Liver (tissue), 9 donors: ENCODE measurements around the gene STAB1. TPM values are rescaled to one million over a fixed set of nuclear protein-coding genes. Genes with fewer than 3 reads are reported as not detected.

Experiments used
- DNase-seq: peaks from one replicate; pipeline ENCODE4 v3.0.0-alpha.2; 2017; ENCODE audit warnings: low spot score
- H3K27ac ChIP-seq, 2 donors: one replicate each; pipeline ENCODE4 v1.7.0; 2013; ENCODE audit warnings: inconsistent platforms in 2 of 2, low read length in 2 of 2, control low read depth in 1 of 2, low read depth in 1 of 2, mild to moderate bottlenecking in 1 of 2
- H3K27me3 ChIP-seq, 4 donors: one replicate each; pipeline versions ENCODE4 v1.6.1 to v1.7.0; 2013; ENCODE audit warnings: low read length in 3 of 4, inconsistent platforms in 1 of 4, mild to moderate bottlenecking in 1 of 4, moderate library complexity in 1 of 4; ENCODE audit not compliant: control insufficient read depth in 4 of 4, insufficient read depth in 4 of 4
- H3K36me3 ChIP-seq, 4 donors: one replicate each; pipeline versions ENCODE4 v1.6.1 to v1.7.0; 2013; ENCODE audit warnings: low read length in 3 of 4, mild to moderate bottlenecking in 3 of 4, low read depth in 1 of 4, moderate library complexity in 1 of 4; ENCODE audit not compliant: control insufficient read depth in 4 of 4, insufficient read depth in 3 of 4
- H3K4me1 ChIP-seq, 4 donors: one replicate each; pipeline versions ENCODE4 v1.6.1 to v1.7.0; 2013; ENCODE audit warnings: low read length in 3 of 4, mild to moderate bottlenecking in 3 of 4, moderate library complexity in 1 of 4; ENCODE audit not compliant: control insufficient read depth in 4 of 4, insufficient read depth in 4 of 4
- H3K4me3 ChIP-seq, 3 donors: one replicate each; pipeline versions ENCODE4 v1.6.1 to v1.7.0; 2013; ENCODE audit warnings: low read length in 3 of 3, control low read depth in 1 of 3, low read depth in 1 of 3, mild to moderate bottlenecking in 1 of 3
- H3K9ac ChIP-seq, 2 donors: one replicate each; pipeline ENCODE4 v1.7.0; 2013; ENCODE audit warnings: low read length in 2 of 2, mild to moderate bottlenecking in 2 of 2, moderate library complexity in 2 of 2, control low read depth in 1 of 2, low read depth in 1 of 2
- H3K9me3 ChIP-seq, 4 donors: one replicate each; pipeline versions ENCODE4 v1.6.1 to v1.7.0; 2013; ENCODE audit warnings: low read length in 3 of 4; ENCODE audit not compliant: control insufficient read depth in 4 of 4
- EGR1 ChIP-seq, 2 donors: IDR thresholded peaks; 2 replicates each; pipeline ENCODE4 v1.6.1; 2016 to 2018; ENCODE audit warnings: antibody characterized with exemption in 2 of 2, low read depth in 2 of 2
- FOXA1 ChIP-seq: IDR thresholded peaks from 2 replicates; pipeline ENCODE4 v1.6.1; 2016; ENCODE audit warnings: antibody characterized with exemption
- HNF4A ChIP-seq, 2 donors: conservative IDR thresholded peaks; 2 replicates each; pipeline ENCODE4 v1.6.1; 2016; ENCODE audit warnings: antibody characterized with exemption in 2 of 2, mild to moderate bottlenecking in 2 of 2
- JUND ChIP-seq, 2 donors: IDR thresholded peaks; 2 replicates each; pipeline ENCODE4 v1.6.1; 2016; ENCODE audit warnings: antibody characterized with exemption in 2 of 2
- NR2F2 ChIP-seq: IDR thresholded peaks from 2 replicates; pipeline ENCODE4 v1.6.1; 2016; ENCODE audit warnings: antibody characterized with exemption
- RAD21 ChIP-seq, 2 donors: IDR thresholded peaks; 2 replicates each; pipeline ENCODE4 v1.6.1; 2016; ENCODE audit warnings: antibody characterized with exemption in 2 of 2, mild to moderate bottlenecking in 2 of 2
- SP1 ChIP-seq: IDR thresholded peaks from 2 replicates; pipeline ENCODE4 v1.6.1; 2018; ENCODE audit warnings: antibody characterized with exemption, mild to moderate bottlenecking
- TAF1 ChIP-seq: conservative IDR thresholded peaks from 2 replicates; pipeline ENCODE4 v1.6.1; 2016; ENCODE audit warnings: antibody characterized with exemption, mild to moderate bottlenecking
- YY1 ChIP-seq: IDR thresholded peaks from 2 replicates; pipeline ENCODE4 v1.6.1; 2016; ENCODE audit warnings: antibody characterized with exemption, mild to moderate bottlenecking
- WGBS: extraction: QIAGEN DNeasy Blood & Tissue Kit; methylation state at CpG from one replicate; pipeline ENCODE4 v1.1.7; 2013; 5-methylcytosine and 5-hydroxymethylcytosine counted together
- polyA plus RNA-seq, 2 donors: library from polyadenylated mRNA; stranded (reverse) in 1 of 2; unstranded in 1 of 2; fragments of 200-250 nt in 1 of 2; fragments of >200 nt in 1 of 2; fragmentation: Nextera tagmentation in 1 of 2; extraction: Ambion mirVana in 1 of 2; gene quantifications; one replicate each; pipeline versions ENCODE4 v1.2.1 to v1.2.3, GENCODE V29; 2013 to 2015
- total RNA-seq, 2 donors: library from RNA; depleted of rRNA; stranded (reverse); fragments of >200 nt; gene quantifications; one replicate each; pipeline ENCODE4 v1.2.3, GENCODE V29; 2014
- TF ChIP-seq, protein P1 (sequence below): IDR thresholded peaks from 2 replicates; pipeline ENCODE4 v1.6.1; 2016; ENCODE audit warnings: antibody characterized with exemption
- TF ChIP-seq, protein P2 (sequence below): IDR thresholded peaks from 2 replicates; pipeline ENCODE4 v1.6.1; 2016; ENCODE audit warnings: antibody characterized with exemption, mild to moderate bottlenecking
- TF ChIP-seq, protein P3 (sequence below): IDR thresholded peaks from 2 replicates; pipeline ENCODE4 v1.6.1; 2016; ENCODE audit warnings: antibody characterized with exemption
- TF ChIP-seq, protein P4 (sequence below): fragments of 150-350 bp; IDR thresholded peaks from 2 replicates; pipeline ENCODE4 v1.5.1; 2017; ENCODE audit warnings: improper control_type of control experiment, low read depth, low read length; ENCODE audit not compliant: missing input control
- donor health status: healthy.
- donor health status: healthy.
- donor health status: healthy.
- donor health status: healthy.
- donor health status: healthy.

The STAB1 gene
- total and polyA plus RNA-seq, 4 donors: 42.0 to 198 (median 71.5) TPM

DNA sequence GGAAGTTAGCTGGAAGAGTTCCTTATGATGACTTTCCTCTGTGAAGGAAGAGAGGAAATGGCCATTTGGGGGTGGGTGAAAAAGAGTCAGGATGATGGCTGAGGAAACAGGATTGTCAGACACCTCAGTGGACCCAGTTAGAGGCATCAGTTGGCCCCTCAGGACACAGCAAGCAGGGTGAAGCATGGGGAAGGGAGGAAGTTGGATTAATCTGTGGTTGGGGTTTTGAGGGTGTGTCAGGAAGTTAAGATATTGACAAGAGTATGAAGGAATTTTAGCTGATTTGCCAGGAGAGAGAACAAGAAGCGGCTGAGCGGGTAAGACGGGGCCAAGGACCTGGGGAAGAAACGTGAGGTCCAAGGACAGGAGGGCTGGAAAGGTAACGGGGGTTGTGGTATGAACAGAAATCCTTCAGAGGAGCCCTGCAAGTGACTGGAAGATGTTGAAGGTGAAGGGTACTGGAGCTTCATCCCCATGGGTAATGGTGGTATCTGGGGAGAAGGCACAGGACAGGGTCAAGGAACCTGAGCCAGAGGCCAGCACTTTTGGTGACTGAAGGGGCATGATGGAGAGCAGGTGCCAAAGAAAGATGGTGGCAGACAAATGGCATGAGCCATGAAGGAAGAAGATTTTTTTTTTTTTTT lies 44.0 kb downstream of the STAB1 start:
- WGBS: 85% methylated on average over 5 of the region's 5 CpGs
- no peak for DNase-seq
- no peaks in the 10 kb centered on the region for H3K27me3 ChIP-seq
- H3K36me3 ChIP-seq: peaks cover 2 to 6% (median 5%) of the 10 kb centered on the region in 4 donors
- H3K9ac ChIP-seq: no peak overlapping the region
- no peak overlapping the region for H3K27ac ChIP-seq
- no peaks in the 10 kb centered on the region for H3K9me3 ChIP-seq
- TF ChIP-seq SP1 (no peak), JUND (IDR thresholded peaks at IDR 0.05) (no peak), YY1 (no peak), HNF4A (conservative IDR thresholded peaks at IDR 0.05) (no peak), FOXA1 (no peak), EGR1 (IDR thresholded peaks at IDR 0.05; ENCODE audit: low read depth in 2 of 2) (no peak)
- TF ChIP-seq, protein P1, sequence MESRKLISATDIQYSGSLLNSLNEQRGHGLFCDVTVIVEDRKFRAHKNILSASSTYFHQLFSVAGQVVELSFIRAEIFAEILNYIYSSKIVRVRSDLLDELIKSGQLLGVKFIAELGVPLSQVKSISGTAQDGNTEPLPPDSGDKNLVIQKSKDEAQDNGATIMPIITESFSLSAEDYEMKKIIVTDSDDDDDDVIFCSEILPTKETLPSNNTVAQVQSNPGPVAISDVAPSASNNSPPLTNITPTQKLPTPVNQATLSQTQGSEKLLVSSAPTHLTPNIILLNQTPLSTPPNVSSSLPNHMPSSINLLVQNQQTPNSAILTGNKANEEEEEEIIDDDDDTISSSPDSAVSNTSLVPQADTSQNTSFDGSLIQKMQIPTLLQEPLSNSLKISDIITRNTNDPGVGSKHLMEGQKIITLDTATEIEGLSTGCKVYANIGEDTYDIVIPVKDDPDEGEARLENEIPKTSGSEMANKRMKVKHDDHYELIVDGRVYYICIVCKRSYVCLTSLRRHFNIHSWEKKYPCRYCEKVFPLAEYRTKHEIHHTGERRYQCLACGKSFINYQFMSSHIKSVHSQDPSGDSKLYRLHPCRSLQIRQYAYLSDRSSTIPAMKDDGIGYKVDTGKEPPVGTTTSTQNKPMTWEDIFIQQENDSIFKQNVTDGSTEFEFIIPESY: no peak
- TF ChIP-seq, protein P2, sequence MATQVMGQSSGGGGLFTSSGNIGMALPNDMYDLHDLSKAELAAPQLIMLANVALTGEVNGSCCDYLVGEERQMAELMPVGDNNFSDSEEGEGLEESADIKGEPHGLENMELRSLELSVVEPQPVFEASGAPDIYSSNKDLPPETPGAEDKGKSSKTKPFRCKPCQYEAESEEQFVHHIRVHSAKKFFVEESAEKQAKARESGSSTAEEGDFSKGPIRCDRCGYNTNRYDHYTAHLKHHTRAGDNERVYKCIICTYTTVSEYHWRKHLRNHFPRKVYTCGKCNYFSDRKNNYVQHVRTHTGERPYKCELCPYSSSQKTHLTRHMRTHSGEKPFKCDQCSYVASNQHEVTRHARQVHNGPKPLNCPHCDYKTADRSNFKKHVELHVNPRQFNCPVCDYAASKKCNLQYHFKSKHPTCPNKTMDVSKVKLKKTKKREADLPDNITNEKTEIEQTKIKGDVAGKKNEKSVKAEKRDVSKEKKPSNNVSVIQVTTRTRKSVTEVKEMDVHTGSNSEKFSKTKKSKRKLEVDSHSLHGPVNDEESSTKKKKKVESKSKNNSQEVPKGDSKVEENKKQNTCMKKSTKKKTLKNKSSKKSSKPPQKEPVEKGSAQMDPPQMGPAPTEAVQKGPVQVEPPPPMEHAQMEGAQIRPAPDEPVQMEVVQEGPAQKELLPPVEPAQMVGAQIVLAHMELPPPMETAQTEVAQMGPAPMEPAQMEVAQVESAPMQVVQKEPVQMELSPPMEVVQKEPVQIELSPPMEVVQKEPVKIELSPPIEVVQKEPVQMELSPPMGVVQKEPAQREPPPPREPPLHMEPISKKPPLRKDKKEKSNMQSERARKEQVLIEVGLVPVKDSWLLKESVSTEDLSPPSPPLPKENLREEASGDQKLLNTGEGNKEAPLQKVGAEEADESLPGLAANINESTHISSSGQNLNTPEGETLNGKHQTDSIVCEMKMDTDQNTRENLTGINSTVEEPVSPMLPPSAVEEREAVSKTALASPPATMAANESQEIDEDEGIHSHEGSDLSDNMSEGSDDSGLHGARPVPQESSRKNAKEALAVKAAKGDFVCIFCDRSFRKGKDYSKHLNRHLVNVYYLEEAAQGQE: no peak
- H3K4me1 ChIP-seq: peaks cover 6 to 32% (median 24%) of the 10 kb centered on the region in 4 donors
- H3K4me3 ChIP-seq: no peak overlapping the region

DNA sequence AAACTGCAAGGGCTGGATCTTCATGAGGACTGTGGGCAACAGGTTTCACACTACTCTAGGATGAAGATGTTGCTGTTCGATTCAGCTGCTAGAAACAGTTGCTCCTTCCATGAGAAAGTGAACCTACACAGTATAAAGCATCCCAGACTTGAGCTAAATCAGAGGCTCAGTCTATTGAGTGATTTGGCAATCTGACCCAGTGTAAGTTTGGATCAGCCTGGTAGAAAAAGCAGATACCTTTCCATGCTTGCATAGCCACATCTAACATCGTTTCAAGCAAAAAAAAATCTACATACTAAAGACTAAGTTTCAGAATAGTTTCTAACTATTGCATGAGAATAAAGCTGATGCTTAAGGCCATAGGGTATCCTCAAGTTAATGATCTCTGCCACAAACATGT lies 45.9 kb downstream of the STAB1 start:
- no peak overlapping the region for H3K4me3 ChIP-seq
- no peaks in the 10 kb centered on the region for H3K27me3 ChIP-seq
- no peaks in the 10 kb centered on the region for H3K9me3 ChIP-seq
- DNase-seq: no peak
- TF ChIP-seq, protein P2: no peak
- TF ChIP-seq, protein P1: no peak
- TF ChIP-seq RAD21 (IDR thresholded peaks at IDR 0.05) (no peak), TAF1 (no peak), FOXA1 (no peak), JUND (IDR thresholded peaks at IDR 0.05) (no peak), NR2F2 (no peak), EGR1 (IDR thresholded peaks at IDR 0.05; ENCODE audit: low read depth in 2 of 2) (no peak)
- TF ChIP-seq, protein P3, sequence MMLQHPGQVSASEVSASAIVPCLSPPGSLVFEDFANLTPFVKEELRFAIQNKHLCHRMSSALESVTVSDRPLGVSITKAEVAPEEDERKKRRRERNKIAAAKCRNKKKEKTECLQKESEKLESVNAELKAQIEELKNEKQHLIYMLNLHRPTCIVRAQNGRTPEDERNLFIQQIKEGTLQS: no peak
- TF ChIP-seq, protein P4, sequence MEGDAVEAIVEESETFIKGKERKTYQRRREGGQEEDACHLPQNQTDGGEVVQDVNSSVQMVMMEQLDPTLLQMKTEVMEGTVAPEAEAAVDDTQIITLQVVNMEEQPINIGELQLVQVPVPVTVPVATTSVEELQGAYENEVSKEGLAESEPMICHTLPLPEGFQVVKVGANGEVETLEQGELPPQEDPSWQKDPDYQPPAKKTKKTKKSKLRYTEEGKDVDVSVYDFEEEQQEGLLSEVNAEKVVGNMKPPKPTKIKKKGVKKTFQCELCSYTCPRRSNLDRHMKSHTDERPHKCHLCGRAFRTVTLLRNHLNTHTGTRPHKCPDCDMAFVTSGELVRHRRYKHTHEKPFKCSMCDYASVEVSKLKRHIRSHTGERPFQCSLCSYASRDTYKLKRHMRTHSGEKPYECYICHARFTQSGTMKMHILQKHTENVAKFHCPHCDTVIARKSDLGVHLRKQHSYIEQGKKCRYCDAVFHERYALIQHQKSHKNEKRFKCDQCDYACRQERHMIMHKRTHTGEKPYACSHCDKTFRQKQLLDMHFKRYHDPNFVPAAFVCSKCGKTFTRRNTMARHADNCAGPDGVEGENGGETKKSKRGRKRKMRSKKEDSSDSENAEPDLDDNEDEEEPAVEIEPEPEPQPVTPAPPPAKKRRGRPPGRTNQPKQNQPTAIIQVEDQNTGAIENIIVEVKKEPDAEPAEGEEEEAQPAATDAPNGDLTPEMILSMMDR: no peak
- no peak overlapping the region for H3K27ac ChIP-seq
- 90% methylated on average over 2 of the region's 2 CpGs for WGBS
- peaks cover 6 to 28% (median 22%) of the 10 kb centered on the region in 4 donors for H3K4me1 ChIP-seq
- H3K36me3 ChIP-seq: peaks cover 2 to 9% (median 6%) of the 10 kb centered on the region in 4 donors
- H3K9ac ChIP-seq: no peak overlapping the region
